GM19468 (cell line): ENCODE data around the gene GLYR1.

Source experiments
- ATAC-seq: cut with Tn5 transposase; IDR thresholded peaks from one replicate; pipeline ENCODE4 v1.9.1; 2021; ENCODE audit warnings: mild to moderate bottlenecking, moderate library complexity, moderate number of reproducible peaks; ENCODE audit not compliant: unreplicated experiment; ENCODE audit errors: extremely low read depth

GLYR1 gene

GRCh38 chr16:4855371-4855770 is 8.3 kb upstream of the GLYR1 start:
- ATAC-seq = no peak

DNA sequence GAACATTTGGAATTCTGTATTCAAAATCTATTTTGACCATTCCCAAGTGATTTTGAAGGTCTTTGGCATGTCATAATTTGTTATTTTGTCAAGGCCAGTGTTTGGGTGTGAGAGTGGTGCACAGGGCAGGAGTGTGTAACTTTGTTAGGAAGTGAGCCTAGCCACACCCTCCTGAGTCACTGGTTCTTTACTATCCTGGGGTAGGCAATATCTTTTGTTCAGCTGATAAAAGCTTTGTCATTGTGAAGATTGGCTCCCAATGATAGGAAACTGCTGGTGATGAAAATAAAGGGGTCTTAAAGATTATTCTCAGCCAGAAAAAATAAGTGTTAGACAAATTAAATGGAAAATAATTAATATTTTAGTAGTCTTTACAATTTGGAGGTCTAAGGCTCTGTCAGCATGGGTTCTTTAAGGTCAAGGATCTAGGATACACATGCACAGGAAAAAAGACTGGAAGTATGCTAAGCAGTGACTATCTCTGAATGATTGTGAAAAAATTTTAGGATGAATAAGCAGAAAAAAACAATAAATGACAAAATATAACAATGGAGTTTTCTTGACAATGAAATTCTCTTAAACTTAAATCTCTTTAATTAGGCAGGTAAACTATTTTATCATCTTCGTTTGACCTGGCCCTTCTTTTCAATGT is 5.3 kb upstream of the GLYR1 start:
- no peak for ATAC-seq

DNA sequence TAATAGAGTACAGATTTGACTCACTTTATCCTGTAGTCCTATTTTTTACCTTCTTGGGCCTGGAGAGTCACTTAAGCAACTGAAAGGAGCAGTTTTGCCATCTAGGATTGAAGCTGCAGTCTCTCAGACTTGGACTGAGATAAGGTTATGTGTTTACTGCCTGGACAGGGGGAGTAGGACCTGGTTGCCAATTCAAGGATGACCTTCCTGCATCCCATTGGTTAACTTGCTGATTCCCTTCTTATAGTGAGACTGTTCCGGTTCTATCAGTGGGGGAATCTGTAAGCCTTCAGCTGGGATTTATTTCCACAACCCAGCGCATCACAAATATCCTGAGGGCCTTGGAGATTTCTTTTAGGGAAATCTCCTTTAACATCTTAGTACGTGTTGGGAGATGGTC is 3.1 kb upstream of the GLYR1 start:
- no peak for ATAC-seq

DNA sequence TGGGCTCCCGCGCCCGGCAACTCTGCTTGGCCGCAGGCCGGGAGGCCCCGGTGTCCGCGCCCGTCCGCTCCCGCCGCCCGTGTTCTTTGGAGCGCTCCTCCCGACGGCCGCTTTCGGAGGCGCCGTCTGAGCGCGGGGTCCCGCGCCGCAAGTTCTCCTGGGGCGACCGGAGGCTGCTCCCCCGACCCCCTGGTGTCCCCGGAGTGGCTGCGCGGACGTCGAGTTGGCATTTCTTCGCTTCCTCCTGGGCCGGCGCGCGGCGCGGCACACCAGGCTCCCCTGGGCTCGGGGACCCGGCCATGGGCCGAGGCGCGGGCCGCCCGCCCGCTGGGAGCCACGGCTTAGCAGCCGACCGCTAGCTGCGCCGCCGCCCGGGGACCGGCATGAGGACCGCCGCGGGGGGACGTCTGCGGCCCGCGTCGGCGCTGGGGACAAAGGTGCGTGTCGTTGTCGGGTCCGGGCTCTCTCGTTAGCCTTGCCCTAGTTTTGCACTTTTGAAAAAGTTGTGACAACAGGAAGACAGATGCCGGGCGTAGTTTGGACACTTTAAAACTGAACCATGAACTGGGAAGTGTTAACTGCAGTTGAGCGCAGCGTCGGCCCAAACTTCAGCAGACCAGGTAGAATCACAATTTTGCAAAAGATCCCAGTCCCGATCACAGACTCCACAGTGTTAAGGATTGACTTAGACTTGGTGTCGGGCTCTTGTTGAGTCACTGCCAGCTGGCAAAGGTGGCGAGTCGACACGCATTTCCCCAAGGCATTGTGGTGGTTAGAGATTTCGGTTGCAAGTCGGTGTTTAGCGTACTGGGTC is 893 bp upstream of the GLYR1 start:
- no peak for ATAC-seq

DNA sequence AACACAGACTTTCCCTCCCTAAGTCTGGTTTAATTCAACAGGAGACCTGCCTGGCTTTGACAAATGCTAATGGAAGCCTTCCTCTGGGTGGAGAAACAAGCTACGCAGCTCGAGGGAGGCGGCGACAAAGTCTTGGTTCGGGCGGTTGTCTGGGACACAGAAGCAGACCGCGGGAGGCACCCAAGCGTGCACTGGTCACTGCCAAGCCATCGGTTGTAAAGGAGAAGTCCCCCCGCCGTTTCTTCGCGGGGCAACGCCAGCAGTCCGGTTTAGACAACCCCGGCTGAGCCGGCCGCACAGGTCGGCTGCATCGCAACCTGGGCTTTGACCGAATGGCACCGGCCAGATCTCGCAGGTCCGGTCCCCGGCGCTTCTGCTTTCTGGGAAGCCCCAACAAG is 586 bp downstream of the GLYR1 start:
- ATAC-seq = no peak

DNA sequence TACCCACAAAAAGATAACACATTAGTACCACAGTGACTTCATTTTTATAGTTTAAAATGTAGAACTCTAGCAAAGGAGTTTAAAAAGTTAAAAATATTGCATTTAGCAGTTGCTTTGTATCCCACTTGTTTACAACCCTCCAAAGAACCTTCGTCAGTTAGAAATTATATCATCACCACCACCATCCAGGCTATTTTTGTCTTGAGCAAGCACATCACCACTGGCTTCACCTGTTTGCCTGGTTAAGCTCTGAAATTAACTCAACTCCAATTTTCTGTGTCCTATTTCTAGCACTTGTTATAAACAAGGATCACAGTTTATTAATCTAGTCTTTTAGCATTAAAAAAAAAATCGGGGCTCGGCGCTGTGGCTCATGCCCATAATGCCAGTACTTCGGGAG is 6.1 kb downstream of the GLYR1 start:
- no peak for ATAC-seq

GRCh38 chr16:4839942-4840341 is 7.1 kb downstream of the GLYR1 start:
- no peak for ATAC-seq

GRCh38 chr16:4837733-4838501 is 9.2 kb downstream of the GLYR1 start:
- no peak for ATAC-seq

DNA sequence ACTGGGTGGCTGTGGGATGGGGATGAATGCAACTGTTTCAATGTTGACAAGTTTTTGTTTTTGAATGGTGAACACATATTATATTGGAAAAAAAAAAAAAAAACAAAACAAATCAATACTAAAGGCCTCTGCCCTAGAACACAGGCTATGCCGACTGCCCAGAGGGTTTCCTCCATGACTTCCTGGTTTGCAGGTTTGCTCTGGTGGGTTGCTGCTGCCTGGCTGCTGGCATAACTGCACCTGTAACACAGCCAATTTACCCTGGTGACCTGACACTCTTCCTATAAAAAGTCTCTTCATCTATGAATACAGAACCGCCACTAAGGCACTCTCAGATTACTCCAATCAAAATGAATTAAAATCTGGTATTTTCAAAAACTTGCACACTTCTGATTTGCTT is 10.4 kb downstream of the GLYR1 start:
- no peak for ATAC-seq

DNA sequence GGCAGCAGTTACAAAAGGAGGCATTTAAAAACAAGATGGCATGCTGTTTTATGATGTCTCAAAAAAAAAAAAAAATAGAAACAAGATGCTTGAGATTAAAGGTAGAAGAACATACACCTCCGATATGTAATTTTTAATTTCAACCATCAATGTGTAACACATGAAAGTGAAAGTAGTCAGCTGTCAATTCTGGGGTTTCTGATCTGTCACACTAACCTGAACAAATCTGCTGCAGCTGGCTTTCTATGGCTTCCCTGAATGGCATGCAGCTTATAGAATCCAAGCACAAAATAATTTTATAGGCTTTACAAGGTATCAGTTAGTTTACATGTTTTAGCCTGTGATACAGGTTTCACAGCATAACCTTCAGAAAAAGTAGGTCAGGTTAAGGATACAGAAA is 13.5 kb downstream of the GLYR1 start:
- no peak for ATAC-seq

GRCh38 chr16:4832698-4833343 is 14.3 kb downstream of the GLYR1 start:
- no peak for ATAC-seq

DNA sequence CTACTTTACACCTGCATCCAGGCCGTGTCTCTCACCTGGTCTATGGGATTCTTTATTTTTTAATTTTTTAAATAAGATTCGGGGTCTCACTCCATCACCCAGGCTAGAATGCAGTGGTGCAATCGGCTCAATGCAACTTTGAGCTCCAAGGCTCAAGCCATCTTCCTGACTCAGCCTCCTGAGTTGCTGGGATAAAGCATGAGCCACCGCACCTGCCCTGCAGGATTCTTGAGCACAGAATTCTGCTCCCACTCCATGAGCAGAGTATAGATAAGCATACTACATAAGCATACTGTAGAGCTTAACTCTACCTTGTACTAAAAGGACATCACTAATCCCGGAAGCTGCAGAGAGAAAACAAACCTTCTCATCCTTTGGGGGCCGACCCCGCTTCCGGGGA is 15.5 kb downstream of the GLYR1 start:
- ATAC-seq = no peak

- ATAC-seq = no peak
These were observed 16.7 kb downstream of the GLYR1 start for GRCh38 chr16:4830408-4830807.

- no peak for ATAC-seq
These were observed 18.3 kb downstream of the GLYR1 start for GRCh38 chr16:4828567-4829321.

- ATAC-seq = no peak
These were observed 20.1 kb downstream of the GLYR1 start for GRCh38 chr16:4826980-4827379.

DNA sequence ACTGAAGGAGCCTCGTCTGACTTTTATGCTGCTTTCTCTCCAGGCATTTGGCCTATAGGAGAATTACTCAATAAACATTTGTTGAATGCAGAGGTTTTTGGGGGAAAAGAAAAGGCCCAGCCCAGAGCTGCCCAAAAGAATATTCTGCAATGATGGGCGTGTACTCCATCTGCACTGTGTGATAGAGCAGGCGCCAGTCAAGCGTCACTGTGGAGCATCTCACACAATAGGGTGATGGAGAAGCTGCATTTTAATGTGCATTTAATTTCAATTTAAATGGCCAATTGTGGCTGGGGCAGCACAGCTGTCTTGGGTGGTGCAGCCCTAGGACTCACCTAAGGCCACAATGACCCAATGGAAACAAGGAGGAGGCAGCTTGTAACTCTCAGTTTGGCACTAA is 20.6 kb downstream of the GLYR1 start:
- ATAC-seq = no peak

DNA sequence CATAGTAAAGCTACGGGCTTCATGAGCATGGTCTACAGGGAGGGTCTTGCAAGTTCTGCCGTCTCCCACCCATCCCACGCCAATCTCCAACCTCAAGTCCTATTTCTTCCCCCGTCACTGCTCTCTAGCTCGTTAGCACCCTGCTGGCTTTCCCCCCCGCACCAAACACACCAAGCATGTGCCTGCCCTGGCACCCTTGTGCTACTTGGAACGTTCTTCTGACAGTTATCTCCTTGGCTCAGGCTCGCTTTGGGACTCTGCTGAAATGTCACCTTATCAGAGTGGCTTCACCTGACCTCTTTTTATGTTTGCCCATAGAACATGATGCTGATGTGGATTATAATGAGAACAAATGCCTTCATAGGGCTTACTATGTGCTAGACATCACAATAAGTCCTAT is 21.9 kb downstream of the GLYR1 start:
- ATAC-seq = no peak

DNA sequence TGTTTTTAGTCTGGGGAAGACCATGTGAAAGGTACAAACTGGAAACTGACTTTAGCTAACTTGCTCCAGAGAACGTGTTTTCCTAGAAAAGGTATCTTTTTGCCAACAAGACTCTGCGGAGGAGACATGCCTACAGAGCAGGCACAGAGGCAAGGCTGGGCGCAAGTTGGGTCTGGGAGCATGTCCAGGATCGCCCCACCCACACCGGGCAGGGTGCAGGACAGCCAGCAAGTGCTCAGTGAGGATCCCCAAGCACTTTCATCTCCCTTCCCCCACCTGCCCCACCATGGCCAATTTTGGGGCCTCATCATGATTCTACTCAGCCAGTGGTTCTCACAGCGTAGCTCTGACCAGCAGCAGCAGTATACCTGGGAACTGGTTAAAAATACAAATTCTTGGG is 26.4 kb downstream of the GLYR1 start:
- ATAC-seq = no peak

DNA sequence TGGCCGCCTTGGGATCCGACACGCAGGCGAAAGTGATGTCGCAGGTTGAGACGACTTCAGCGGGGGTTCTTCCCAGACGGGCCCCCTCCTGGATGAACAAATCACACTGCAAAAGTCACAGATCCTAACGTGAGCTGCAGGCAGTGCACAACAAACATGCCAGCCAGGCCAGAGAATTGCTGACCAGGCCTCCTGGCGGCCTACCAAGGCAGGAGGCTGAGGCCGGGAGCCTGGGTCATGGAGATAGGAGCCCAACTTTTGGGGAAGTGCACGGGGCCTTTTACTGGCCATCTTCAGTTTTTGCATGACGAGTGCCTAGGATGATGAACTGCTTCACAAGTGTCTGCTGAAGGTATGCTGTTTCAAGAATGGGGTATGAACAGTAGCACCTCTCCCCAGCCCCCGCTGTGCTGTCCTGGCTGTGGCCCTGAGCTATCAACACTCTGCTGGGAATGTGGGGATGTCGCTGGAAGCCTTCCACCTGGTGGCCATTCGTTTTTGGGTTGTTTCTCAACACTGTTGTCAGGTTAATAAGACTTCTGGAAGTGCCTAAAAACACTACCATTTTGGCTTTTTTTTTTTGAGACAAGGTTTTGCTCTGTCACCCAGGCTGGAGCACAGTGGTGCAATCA is 32.4 kb downstream of the GLYR1 start:
- no peak for ATAC-seq

- no peak for ATAC-seq
These were observed 33.0 kb downstream of the GLYR1 start for GRCh38 chr16:4814046-4814445.
